Measurements from ENCODE around the gene MCOLN2. TPM values are rescaled to one million over a fixed set of nuclear protein-coding genes. Genes with fewer than 3 reads are reported as not detected.

The MCOLN2 gene
- total RNA-seq, 1 experiment from 2014 or later: 11.3 TPM

- CTCF ChIA-PET: no interaction called here
Measured at GRCh38 chr1:84982395-84982794, 14.5 kb downstream of the MCOLN2 start.

More at GRCh38 chr1:84982395-84982794, 14.5 kb downstream of the MCOLN2 start:
- Histone ChIP-seq H3K9me3 (ENCODE audit: control insufficient read depth in 1 of 2, insufficient read depth in 1 of 2, low read depth in 1 of 2, low read length in 2 of 2) (0 out of 4 replicates have a peak, but pooled peaks cover 0 to 3% of the 10 kb centered on the region in 2 experiments), H3K27me3 (ENCODE audit: insufficient read depth, low read length) (no peaks in the 10 kb centered on the region), H3K4me1 (ENCODE audit: control insufficient read depth in 1 of 2, insufficient read depth in 2 of 2, low read length in 2 of 2) (no peaks in the 10 kb centered on the region), H3K9ac (ENCODE audit: low read length) (no peak overlapping the region), H3K4me2 (ENCODE audit: low read length) (no peak overlapping the region), H3K9me2 (ENCODE audit: insufficient read depth) (no peaks in the 10 kb centered on the region), H4K20me1 (ENCODE audit: insufficient read depth) (no peaks in the 10 kb centered on the region), H3K79me2 (ENCODE audit: insufficient read depth, low read length) (no peaks in the 10 kb centered on the region), H3K36me3 (ENCODE audit: control insufficient read depth in 1 of 2, insufficient read depth in 2 of 2, low read length in 2 of 2) (no peaks in the 10 kb centered on the region), H3K27ac (ENCODE audit: low read depth, low read length) (no peak overlapping the region), H3K4me3 (replicated peaks in 1 of 2; ENCODE audit: low read depth in 1 of 2, low read length in 2 of 2) (no peak overlapping the region), H2AFZ (ENCODE audit: low read depth, low read length, poor library complexity, severe bottlenecking) (no peak overlapping the region)
- ChIA-PET POLR2A (no interaction called here), RAD21 (ENCODE audit: low non-redundant PET in 1 of 2, low total read pairs in 2 of 2, uncharacterized antibody in 2 of 2, unreplicated experiment in 2 of 2) (no interaction called here)
- DNase-seq (ENCODE audit: low read depth, low spot score) (no peak), ATAC-seq (no peak)
- intact Hi-C loops (cut with micrococcal nuclease): no loop called here
- TF ChIP-seq CTCF (IDR thresholded peaks at IDR 0.05 in 2 of 3, conservative IDR thresholded peaks at IDR 0.05 in 1 of 3; ENCODE audit: borderline replicate concordance in 1 of 3, insufficient read depth in 1 of 3, low read depth in 2 of 3, low read length in 2 of 3): no peak
- no peak for TF ChIP-seq FOSL1 (IDR thresholded peaks at IDR 0.05; ENCODE audit: low read depth)
- TF ChIP-seq, protein P1, sequence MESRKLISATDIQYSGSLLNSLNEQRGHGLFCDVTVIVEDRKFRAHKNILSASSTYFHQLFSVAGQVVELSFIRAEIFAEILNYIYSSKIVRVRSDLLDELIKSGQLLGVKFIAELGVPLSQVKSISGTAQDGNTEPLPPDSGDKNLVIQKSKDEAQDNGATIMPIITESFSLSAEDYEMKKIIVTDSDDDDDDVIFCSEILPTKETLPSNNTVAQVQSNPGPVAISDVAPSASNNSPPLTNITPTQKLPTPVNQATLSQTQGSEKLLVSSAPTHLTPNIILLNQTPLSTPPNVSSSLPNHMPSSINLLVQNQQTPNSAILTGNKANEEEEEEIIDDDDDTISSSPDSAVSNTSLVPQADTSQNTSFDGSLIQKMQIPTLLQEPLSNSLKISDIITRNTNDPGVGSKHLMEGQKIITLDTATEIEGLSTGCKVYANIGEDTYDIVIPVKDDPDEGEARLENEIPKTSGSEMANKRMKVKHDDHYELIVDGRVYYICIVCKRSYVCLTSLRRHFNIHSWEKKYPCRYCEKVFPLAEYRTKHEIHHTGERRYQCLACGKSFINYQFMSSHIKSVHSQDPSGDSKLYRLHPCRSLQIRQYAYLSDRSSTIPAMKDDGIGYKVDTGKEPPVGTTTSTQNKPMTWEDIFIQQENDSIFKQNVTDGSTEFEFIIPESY (IDR thresholded peaks at IDR 0.05; ENCODE audit: extremely low read depth, insufficient replicate concordance, low read length): no peak
- TF ChIP-seq ZFX (IDR thresholded peaks at IDR 0.05): no peak
- TF ChIP-seq ELF1 (IDR thresholded peaks at IDR 0.05; ENCODE audit: borderline replicate concordance, low read depth): no peak
- no TSS peak for BruUV-seq (replicated peaks)
